ENCODE measurements around the gene ADCY5.

ADCY5 gene

DNA sequence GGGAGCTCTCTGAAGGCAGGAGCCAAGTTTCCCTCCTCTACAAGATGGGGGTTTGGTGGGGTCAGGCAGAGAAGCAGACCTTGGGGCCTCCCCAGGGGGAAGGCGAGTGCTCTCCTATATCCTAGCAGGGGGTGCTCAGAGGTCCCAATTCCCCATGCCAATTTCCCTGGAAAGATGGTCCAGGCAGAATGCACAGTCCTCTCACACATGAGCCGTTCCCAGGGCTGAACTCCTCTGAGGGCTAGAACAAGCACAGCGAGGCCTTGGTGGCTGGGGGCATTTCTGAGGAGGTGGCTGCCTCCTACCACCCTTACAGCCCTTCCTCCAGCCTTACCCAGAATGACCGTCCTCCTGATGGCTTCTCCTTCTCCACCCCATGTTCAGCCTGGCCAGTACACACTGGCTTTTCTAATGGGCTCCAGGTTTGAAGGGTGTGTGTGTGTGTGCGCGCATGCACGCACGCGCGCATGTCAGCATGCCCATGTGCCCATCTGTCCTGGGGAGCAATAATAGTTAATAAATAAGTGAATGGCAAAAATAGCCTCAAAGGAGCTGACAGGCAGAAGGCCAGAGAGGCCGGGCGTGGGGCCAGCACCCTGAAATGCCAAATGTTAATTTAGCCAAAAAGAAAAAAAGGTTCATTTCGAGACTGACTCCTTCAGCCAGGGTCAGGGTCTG is 24.4 kb downstream of the ADCY5 start:
- TF ChIP-seq, protein P1, sequence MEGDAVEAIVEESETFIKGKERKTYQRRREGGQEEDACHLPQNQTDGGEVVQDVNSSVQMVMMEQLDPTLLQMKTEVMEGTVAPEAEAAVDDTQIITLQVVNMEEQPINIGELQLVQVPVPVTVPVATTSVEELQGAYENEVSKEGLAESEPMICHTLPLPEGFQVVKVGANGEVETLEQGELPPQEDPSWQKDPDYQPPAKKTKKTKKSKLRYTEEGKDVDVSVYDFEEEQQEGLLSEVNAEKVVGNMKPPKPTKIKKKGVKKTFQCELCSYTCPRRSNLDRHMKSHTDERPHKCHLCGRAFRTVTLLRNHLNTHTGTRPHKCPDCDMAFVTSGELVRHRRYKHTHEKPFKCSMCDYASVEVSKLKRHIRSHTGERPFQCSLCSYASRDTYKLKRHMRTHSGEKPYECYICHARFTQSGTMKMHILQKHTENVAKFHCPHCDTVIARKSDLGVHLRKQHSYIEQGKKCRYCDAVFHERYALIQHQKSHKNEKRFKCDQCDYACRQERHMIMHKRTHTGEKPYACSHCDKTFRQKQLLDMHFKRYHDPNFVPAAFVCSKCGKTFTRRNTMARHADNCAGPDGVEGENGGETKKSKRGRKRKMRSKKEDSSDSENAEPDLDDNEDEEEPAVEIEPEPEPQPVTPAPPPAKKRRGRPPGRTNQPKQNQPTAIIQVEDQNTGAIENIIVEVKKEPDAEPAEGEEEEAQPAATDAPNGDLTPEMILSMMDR (IDR thresholded peaks at IDR 0.05), result no peak

DNA sequence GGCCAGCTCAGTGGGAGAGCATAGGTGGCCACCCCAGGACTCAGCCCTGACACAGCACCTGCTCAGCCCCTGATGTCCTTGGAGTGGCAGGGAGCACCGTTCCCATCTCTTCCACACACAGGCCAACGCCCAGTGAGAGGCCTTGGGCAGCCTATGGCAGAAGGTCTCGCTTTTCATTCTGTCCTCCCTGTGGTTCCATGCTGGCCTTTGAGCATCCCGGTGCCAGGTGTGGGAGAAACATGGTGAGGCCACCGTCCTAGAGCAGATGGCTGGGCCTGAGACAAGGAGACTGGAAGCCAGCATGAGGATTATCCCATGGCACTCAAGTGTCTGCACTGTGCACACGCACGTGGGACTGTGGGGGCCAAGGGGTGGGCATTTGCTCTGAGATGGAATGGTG is 25.1 kb downstream of the ADCY5 start:
- TF ChIP-seq, protein P1 (IDR thresholded peaks at IDR 0.05), result no peak

DNA sequence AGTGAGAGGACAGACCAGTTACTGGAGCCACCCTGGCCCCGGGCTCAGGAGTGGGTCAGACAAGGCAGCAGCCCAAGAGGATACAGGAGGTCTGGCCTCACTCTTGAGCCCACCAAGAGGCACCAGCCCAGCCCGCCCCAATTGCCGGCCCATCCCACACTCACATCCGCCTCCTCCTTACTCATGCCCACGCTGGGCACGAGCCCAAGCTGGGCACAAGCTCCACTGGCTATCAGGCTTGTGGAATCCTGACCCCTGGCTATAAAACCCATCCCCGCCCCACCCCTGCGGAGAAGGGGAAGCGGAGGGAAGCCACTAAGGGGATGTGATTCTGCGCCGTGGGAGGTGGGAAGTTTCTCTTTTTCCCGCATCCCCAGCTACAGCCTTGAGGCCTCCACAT is 25.9 kb downstream of the ADCY5 start:
- TF ChIP-seq, protein P1 (IDR thresholded peaks at IDR 0.05), result no peak

DNA sequence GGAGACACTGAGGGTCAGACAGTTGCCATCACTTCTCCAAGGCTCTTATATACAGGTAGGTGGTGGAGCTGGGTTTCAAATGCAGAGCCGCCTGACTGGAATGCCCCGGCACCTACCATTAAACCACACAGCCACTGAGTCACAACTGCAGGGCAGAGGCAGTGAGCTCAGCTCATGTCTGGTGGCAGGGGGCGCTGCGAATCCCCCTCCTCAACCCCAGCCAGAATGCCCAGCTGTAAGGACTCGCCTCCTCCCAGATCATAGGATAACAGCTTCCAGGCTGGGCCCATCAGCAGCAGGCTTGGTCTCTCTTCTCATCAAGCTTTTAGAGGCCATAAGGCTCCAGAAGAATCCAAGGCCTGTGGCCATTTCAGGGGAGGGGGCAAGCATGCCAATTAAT is 26.4 kb downstream of the ADCY5 start:
- TF ChIP-seq, protein P1 (IDR thresholded peaks at IDR 0.05), result no peak

DNA sequence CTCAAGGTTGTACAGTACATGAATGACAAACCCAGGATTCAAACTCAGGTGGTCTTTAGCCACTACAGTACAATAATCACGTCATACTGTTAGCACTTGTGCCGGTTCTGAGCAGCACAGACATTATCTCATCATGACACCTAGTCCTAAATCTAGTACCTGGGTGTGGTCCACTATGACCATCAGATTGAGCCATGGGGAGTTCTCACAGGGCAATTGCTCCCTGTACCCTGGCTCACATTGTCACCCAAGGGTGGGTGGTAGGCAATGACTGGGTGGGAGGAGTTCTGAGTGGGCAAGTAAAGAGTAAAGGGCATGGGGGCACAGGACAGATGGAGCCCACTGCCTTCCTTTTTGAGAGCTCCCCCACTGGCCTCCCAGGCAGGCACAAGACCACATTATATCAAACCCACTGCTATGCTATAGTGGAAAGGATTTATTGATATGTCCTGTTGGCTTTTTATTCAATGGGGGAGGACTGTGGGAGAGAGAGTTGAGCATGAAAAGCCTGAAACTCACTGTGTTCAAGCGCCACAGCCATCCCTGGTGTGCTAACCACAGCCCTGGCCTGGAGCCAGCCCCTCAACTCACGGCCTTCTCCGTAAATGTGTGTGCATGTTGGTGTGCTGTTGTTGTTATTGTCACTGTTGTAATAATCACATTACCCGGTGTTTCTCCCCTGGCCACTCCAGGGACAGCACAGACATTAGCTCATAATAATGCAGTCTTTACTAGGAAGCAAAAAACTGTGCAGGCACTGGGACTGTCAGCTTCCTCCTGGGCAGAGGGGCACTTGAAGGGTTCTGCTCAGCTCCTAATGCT is 27.3 kb downstream of the ADCY5 start:
- TF ChIP-seq, protein P1 (IDR thresholded peaks at IDR 0.05), result no peak

DNA sequence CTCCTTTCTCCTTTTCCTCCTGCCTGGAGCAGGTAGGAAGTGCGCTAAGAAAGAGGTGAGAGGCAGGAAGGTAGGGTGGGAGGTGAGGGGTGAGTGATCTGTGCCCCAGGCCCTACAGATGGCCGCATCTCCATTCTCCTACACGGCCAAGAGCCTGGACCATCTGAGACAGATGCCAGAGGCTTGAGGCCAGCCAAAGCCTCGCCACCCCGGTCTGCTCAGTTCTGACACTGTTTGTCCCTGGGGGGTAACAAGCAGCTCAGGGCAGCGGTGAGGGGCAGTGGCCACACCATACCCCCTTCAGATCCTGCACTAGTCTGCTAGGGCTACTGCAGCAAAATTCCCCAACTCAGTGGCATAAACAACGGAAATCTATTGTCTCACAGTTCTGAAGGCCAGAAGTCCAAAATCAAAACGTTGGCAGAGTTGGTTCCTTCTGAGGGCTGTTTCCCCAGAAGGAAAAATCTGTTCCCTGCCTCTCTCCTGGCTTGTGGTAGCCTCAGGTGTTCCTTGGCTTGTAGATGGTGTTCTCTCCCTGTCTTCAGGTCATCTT is 28.4 kb downstream of the ADCY5 start:
- TF ChIP-seq, protein P1 (IDR thresholded peaks at IDR 0.05), result no peak

DNA sequence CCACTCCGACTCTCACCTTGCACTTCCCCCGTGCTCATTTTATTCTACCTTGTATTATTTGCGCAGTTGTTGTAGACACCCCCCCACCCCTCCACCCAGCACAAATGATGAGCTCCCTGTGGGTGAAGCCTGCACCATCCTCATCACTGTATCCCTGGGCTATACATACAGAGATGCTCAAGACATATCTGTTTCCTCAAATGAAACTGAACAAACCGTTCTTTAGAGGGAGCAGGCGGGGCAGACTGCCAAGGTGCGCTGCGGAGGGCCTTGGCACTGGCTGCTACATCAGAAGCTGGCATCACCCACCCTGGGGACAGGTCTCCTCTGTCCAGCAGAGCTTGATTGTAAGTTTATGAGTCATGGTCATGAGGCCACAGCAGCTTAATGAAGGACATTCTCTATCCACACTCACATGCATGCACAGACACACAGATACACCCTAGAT is 29.0 kb downstream of the ADCY5 start:
- TF ChIP-seq, protein P1 (IDR thresholded peaks at IDR 0.05), result no peak
